Measurements from ENCODE around the gene AFF1.
"Not testable (repeated sequence)": the region's sequence is repeated elsewhere in the genome, so short reads cannot be mapped to it uniquely, and the experiment has no call there.

Gene AFF1

GRCh38 chr4:87118826-87119225, 184.0 kb downstream of the AFF1 start:
- DNase-seq: no peak

GRCh38 chr4:87120010-87120409, 185.2 kb downstream of the AFF1 start:
- no peak for DNase-seq

GRCh38 chr4:87120411-87121162, 185.8 kb downstream of the AFF1 start:
- DNase-seq: no peak

- no peak for DNase-seq
Observed at GRCh38 chr4:87121341-87122065, 186.7 kb downstream of the AFF1 start.

- DNase-seq: no peak
Observed at GRCh38 chr4:87122252-87122651, 187.4 kb downstream of the AFF1 start.

- no peak for DNase-seq
Observed at GRCh38 chr4:87126056-87126455, 191.2 kb downstream of the AFF1 start.

DNA sequence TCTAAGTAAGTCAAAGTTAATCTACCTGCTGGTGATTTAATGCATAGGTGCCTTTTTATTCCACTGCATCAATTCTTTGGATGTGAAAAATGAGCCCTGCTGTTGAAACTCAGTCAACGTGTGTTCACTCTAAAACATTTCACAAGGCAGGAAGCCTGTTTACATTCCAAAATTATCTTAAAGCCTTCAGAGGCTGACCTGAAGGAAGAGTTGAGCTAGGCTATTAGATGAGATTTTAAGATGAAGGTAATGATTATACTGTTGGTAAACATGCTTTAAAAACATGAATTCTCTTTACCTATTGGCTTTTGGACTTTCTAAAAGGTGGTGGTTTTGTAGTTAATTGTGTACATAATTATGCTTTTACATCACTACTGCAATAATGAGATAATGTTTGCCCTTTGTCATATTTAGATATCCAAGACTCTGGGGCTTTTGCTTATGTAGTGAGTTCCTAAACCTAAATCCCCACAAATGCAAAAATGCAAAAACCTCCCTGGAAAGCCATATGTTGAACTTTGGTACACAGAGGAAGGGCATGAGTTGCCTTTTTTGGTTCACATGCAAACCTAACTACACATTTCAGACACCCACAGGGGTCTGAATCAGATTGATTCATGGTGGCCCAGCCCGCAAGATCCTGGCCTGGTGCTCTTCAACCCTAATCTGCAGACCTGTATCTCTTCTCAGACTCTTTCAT, 193.3 kb downstream of the AFF1 start:
- no peak for DNase-seq

- DNase-seq: no peak
Observed at GRCh38 chr4:87129681-87130080, 194.9 kb downstream of the AFF1 start.

GRCh38 chr4:87130985-87131703, 196.3 kb downstream of the AFF1 start:
- no peak for DNase-seq

DNA sequence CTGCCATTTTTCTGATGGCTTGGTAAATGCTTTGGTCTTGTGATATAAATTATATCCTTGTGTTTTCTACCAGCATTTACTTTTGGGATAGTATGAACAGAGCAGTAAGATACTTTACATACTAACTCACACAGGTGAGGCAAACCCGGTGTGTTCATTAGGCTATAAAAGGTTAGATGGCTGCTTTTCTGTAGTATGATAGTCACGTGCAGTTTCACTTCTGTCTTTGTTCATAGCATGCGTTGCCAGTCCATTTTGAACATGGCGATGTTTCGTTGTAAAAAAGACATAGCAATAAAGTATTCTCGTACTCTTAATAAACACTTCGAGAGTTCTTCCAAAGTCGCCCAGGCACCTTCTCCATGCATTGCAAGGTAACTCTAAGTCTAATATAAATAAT, 197.2 kb downstream of the AFF1 start:
- DNase-seq: no peak

GRCh38 chr4:87133183-87133582, 198.4 kb downstream of the AFF1 start:
- no peak for DNase-seq

GRCh38 chr4:87134122-87134521, 199.3 kb downstream of the AFF1 start:
- no peak for DNase-seq

DNA sequence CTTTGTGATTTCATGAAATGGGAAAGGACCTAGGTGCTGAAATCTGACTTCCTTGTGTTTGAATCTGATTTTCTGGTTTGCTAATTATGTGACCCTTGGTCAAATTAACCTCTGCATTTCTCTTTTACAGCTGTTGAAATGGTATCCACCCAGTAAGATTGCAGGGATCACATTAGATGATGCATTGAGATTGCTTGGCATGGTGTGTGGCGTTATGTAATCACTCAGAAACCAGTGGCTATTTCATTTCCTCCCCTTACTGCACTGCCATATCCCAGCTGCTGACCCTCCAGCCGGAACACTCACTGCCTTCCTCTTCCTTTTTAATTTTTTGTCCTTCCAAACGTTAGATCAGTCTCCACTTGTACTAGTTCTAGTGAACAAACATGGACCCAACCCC, 206.6 kb downstream of the AFF1 start:
- DNase-seq: no peak

- no peak for DNase-seq
Observed at GRCh38 chr4:87144356-87144755, 209.5 kb downstream of the AFF1 start.

DNA sequence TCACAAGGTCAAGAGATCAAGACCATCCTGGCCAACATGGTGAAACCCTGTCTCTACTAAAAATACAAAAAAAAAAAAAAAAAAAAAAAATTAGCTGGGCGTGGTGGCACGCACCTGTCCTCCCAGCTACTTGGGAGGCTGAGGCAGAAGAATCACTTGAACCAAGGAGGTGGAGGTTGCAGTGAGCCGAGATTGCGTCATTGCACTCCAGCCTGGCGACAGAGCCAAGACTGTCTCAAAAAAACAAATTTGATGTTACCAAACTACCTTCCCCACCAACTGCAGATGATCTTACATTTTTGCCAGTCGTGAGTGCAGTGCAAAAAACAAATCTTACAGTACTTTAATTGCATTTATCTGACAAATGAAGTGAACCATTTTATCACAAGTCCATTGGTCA, 211.1 kb downstream of the AFF1 start:
- not testable (repeated sequence) for DNase-seq

DNA sequence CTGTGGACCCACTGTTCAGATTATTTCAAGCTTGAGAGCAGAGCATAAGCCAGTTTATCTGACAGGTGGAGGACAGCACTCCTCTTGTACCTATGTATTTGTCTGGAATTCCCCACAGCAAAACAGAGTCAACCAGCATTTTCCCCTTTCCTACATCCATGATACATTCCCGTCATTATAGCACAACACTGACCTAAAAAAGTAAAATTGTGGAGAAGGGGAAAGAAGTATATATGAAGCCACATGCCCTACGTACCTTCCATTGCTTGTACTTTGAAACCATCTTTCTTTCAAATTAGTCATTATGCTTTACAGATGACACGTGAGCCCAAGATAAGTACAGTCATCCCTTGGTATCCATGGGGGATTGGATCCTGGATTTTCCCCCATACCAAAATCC, 212.3 kb downstream of the AFF1 start:
- DNase-seq: no peak

GRCh38 chr4:87150498-87151261, 215.9 kb downstream of the AFF1 start:
- no peak for DNase-seq

- DNase-seq: no peak
Observed at GRCh38 chr4:87151730-87152129, 216.9 kb downstream of the AFF1 start.

DNA sequence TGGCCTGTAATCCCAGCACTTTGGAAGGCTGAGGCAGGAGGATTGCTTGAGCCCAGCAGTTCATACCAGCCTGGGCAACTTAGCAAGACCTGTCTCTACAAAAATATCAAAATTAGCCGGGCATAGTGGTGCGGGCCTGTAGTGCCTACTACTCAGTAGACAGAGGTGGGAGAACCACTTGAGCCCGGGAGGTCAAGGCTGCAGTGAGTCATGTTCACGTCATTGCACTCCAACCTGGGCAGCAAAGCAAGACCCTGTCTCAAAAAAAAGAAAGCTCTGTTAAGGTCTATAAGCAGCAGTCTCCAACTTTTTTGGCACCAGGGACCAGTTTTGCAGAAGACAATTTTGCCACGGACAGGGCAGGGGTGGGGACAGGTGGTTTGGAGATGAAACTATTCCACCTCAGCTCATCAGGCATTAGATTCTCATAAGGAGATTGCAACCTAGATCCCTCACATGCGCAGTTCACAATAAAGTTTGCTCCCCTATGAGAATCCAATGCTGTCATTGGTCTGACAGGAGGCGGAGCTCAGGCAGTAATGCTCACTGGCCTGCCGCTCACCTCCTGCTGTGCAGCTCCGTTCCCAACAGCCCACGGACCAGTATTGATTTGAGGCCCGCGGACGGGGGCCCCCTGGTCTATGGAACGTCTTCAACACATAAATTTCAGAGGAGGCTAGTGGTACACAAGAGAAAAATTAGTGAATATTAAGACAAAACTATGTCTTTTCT, 217.7 kb downstream of the AFF1 start:
- DNase-seq: no peak

- DNase-seq: no peak
Observed at GRCh38 chr4:87153078-87153870, 218.5 kb downstream of the AFF1 start.

- no peak for DNase-seq
Observed at GRCh38 chr4:87165892-87166291, 231.1 kb downstream of the AFF1 start.
